Adrenal gland (tissue), 12 donors: ENCODE data around the gene NTHL1. TPM values are rescaled to one million over a fixed set of nuclear protein-coding genes. Genes with fewer than 3 reads are reported as not detected.

Experiments used
- DNase-seq, 7 donors: peaks; one replicate each; pipeline ENCODE4 v3.0.0-alpha.2; 2019 to 2020
- H3K27ac ChIP-seq, 5 donors: fragments of 200-600 bp; sonication (generic) in 4 of 5; 1 replicate in 3 of 5; 2 replicates in 2 of 5; pipeline versions ENCODE4 v1.5.1 to v1.8.0; 2016 to 2020; ENCODE audit warnings: mild to moderate bottlenecking in 1 of 5
- H3K27me3 ChIP-seq: fragments of 200-600 bp; 2 replicates; pipeline ENCODE4 v1.8.0; 2021
- H3K36me3 ChIP-seq, 2 donors: fragments of 200-600 bp; replicated peaks in 1 of 2; 1 replicate in 1 of 2; 2 replicates in 1 of 2; pipeline versions ENCODE4 v1.5.1 to v1.8.0; 2018 to 2022
- H3K4me1 ChIP-seq, 2 donors: fragments of 200-600 bp; replicated peaks in 1 of 2; 1 replicate in 1 of 2; 2 replicates in 1 of 2; pipeline versions ENCODE4 v1.5.1 to v1.8.0; 2018 to 2021
- H3K4me3 ChIP-seq, 4 donors: fragments of 200-600 bp; sonication (generic) in 3 of 4; one replicate each; pipeline ENCODE4 v1.5.1; 2016 to 2018
- H3K9me3 ChIP-seq, 3 donors: fragments of 200-600 bp; sonication (generic) in 1 of 3; replicated peaks in 1 of 3; 1 replicate in 2 of 3; 2 replicates in 1 of 3; pipeline versions ENCODE4 v1.5.1 to v1.8.0; 2016 to 2021
- POLR2A ChIP-seq, 2 donors: fragments of 450-650 bp; IDR thresholded peaks; one replicate each; pipeline ENCODE4 v1.6.1; 2017; ENCODE audit warnings: antibody characterized with exemption in 2 of 2, mild to moderate bottlenecking in 2 of 2, moderate library complexity in 1 of 2
- WGBS, 4 donors: extraction: QIAGEN DNeasy Blood & Tissue Kit in 2 of 4; methylation state at CpG; one replicate each; pipeline versions ENCODE4 v1.1.5 to v1.1.7; 2013 to 2017; 5-methylcytosine and 5-hydroxymethylcytosine counted together
- intact Hi-C, 2 donors: fragments of 100-400 bp; cut with DNase I; formaldehyde crosslinking; loops; one replicate each; pipeline versions ENCODE4 v1.14.1 to v1.15.0; 2022 to 2023
- polyA plus RNA-seq, 3 donors: library from polyadenylated mRNA; stranded (reverse); fragments of 200-250 nt in 2 of 3; fragments of 350-450 nt in 1 of 3; fragmentation: Illumina TruSeq in 1 of 3; extraction: RNeasy Lipid Tissue Mini Kit (QIAGEN cat#74804) in 1 of 3; gene quantifications; one replicate each; pipeline ENCODE4 v1.2.3, GENCODE V29; 2013 to 2014
- total RNA-seq, 9 donors: library from RNA; depleted of rRNA in 4 of 9; stranded (reverse); fragments of >200 nt in 4 of 9; fragments of 120-200 nt in 1 of 9; fragmentation: NEBNext Ultra II Directional in 1 of 9; extraction: Animal tissue kit (Norgen Biotek cat#: 25700) in 1 of 9; gene quantifications; one replicate each; pipeline versions ENCODE4 v1.1.0 to v1.2.4, GENCODE V29; 2013 to 2023
- TF ChIP-seq, protein P1 (sequence below), 6 experiments: fragments of 450-650 bp in 4 of 6; fragments of 200-600 bp in 2 of 6; sonication (generic) in 1 of 6; IDR thresholded peaks; 1 replicate in 5 of 6; 2 replicates in 1 of 6; pipeline versions ENCODE4 v1.5.1 to v1.8.0; 2016 to 2021; ENCODE audit warnings: antibody characterized with exemption in 6 of 6, mild to moderate bottlenecking in 2 of 6, moderate library complexity in 1 of 6
- donor health status: healthy with polysubstance abuse.
- donor health status: Bipolar disorder and iron deficiency.
- donor health status: DM: yes; HTN: yes; CAD: no.
- donor health status: DM: no; HTN: no; CAD: no.
- donor health status: DM: no; HTN: no; CAD: no.
- donor health status: DM: yes; HTN: yes; CAD: no.

The NTHL1 gene
- total and polyA plus RNA-seq, 12 donors, result 1.5 to 36.6 (median 17.2) TPM

DNA sequence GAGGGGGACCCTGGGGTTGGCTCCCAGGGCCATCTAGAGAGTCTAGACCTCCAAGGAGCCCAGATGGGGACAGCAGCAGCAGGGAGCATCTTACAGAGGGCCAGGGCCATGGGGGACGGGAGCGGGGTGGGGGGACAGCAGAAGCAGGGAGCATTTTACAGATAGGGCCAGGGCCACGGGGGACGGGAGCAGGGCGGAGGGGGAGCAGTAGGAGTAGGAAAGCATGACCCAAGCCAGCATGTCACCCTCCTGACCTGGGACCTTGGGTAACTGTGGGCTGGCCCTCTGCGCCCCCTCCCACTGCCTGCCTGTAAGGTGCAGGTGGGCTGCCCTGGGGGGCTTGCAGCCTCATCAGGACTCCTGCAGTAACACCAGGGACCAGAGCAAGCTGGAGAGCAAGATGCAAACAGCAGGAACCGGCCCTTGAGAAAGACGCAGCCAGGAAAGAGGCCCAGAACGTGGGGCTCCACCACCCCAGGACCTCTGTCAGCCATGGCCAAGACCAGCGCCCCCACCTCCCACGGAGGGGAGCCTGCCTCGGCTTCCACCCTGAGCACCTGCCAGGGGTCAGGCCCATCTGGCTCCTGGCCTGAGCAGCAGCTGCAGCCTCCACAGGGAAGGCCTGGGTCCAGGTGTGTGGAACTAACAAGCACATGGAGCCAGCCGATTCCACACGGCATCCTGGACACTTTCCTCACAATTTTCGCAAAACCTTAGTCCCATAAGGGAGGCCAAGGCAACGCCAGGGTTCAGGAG lies 40.4 kb downstream of the NTHL1 start:
- H3K9me3 ChIP-seq, result no peaks in the 10 kb centered on the region
- intact Hi-C loops, result loop anchor here in 1 of 2 donors (5.0 kb wide), 1 partner anchor 145 kb away; no protein-coding TSS in a partner anchor
- WGBS, 4 donors, result 54 to 88% (median 78%) methylated on average over 7 to 16 of the region's 16 CpGs
- TF ChIP-seq, protein P1, sequence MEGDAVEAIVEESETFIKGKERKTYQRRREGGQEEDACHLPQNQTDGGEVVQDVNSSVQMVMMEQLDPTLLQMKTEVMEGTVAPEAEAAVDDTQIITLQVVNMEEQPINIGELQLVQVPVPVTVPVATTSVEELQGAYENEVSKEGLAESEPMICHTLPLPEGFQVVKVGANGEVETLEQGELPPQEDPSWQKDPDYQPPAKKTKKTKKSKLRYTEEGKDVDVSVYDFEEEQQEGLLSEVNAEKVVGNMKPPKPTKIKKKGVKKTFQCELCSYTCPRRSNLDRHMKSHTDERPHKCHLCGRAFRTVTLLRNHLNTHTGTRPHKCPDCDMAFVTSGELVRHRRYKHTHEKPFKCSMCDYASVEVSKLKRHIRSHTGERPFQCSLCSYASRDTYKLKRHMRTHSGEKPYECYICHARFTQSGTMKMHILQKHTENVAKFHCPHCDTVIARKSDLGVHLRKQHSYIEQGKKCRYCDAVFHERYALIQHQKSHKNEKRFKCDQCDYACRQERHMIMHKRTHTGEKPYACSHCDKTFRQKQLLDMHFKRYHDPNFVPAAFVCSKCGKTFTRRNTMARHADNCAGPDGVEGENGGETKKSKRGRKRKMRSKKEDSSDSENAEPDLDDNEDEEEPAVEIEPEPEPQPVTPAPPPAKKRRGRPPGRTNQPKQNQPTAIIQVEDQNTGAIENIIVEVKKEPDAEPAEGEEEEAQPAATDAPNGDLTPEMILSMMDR (IDR thresholded peaks at IDR 0.05), result no peak
- TF ChIP-seq POLR2A (IDR thresholded peaks at IDR 0.05), result no peak
- peaks cover 0 to 12% of the 10 kb centered on the region in 2 donors for H3K36me3 ChIP-seq
- DNase-seq, result no peak
- no peak overlapping the region for H3K27ac ChIP-seq
- H3K27me3 ChIP-seq, result no peaks in the 10 kb centered on the region
- no peak overlapping the region for H3K4me3 ChIP-seq
- peaks cover 24 to 49% of the 10 kb centered on the region in 2 donors for H3K4me1 ChIP-seq

DNA sequence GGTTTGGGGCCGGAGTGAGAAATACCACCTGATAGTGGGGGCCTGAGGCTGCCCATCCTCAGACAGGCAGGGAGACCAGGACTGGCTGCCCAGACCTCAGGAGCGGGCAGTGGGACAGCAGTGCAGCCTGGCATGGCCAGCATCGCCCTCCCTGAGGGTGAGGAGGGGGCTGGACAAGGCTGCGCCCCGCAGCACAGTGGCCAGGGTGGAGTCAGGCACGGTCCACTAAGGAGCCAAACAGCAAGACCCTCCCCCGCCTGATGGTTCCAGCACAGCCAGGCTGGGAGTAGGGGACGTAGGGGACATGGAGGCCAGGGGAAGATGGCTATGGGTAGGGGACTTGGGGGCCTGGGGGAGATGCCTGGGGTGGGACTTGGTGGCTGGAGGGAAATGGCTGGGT lies 41.3 kb downstream of the NTHL1 start:
- H3K9me3 ChIP-seq, result no peaks in the 10 kb centered on the region
- no peak for DNase-seq
- peaks cover 24 to 49% of the 10 kb centered on the region in 2 donors for H3K4me1 ChIP-seq
- H3K4me3 ChIP-seq, result no peak overlapping the region
- peaks cover 0 to 22% of the 10 kb centered on the region in 2 donors for H3K36me3 ChIP-seq
- intact Hi-C loops, result loop anchor here in 1 of 2 donors (5.0 kb wide), 1 partner anchor 146 kb away; no protein-coding TSS in a partner anchor
- no peak overlapping the region for H3K27ac ChIP-seq
- WGBS, 4 donors, result 84 to 97% (median 89%) methylated on average over 4 to 8 of the region's 8 CpGs
- TF ChIP-seq POLR2A (IDR thresholded peaks at IDR 0.05), result no peak
- TF ChIP-seq, protein P1 (IDR thresholded peaks at IDR 0.05), result no peak
- H3K27me3 ChIP-seq, result no peaks in the 10 kb centered on the region

DNA sequence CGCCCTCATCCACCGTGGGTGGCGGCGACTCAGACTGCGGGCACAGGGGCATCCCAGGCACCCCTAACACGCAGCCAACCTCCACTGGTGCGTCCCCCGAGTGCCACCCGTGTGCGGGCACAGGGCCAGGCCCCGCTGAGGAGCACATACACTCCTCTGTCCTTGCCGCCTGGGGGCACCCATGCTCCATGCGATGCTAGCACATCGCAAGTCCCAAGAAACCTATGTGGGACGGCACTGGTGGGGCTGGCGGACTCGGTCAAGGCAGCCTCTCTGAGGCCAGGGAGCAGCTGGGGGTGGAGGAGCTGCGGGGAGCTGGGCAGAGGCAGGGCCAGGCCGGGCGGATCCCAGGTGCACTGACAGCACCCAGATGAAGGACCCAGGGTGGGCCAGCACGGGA lies 42.0 kb downstream of the NTHL1 start:
- Histone ChIP-seq H3K9me3 (no peaks in the 10 kb centered on the region), H3K36me3 (peaks cover 0 to 28% of the 10 kb centered on the region in 2 donors), H3K27me3 (no peaks in the 10 kb centered on the region), H3K27ac (no peak overlapping the region), H3K4me3 (no peak overlapping the region), H3K4me1 (peaks cover 24 to 48% of the 10 kb centered on the region in 2 donors)
- intact Hi-C loops, result loop anchor here in 1 of 2 donors (5.0 kb wide), 1 partner anchor 147 kb away; no protein-coding TSS in a partner anchor
- TF ChIP-seq POLR2A (IDR thresholded peaks at IDR 0.05), result no peak
- TF ChIP-seq, protein P1 (IDR thresholded peaks at IDR 0.05), result no peak
- WGBS, 4 donors, result 50 to 63% (median 55%) methylated on average over 10 to 21 of the region's 21 CpGs
- no peak for DNase-seq

DNA sequence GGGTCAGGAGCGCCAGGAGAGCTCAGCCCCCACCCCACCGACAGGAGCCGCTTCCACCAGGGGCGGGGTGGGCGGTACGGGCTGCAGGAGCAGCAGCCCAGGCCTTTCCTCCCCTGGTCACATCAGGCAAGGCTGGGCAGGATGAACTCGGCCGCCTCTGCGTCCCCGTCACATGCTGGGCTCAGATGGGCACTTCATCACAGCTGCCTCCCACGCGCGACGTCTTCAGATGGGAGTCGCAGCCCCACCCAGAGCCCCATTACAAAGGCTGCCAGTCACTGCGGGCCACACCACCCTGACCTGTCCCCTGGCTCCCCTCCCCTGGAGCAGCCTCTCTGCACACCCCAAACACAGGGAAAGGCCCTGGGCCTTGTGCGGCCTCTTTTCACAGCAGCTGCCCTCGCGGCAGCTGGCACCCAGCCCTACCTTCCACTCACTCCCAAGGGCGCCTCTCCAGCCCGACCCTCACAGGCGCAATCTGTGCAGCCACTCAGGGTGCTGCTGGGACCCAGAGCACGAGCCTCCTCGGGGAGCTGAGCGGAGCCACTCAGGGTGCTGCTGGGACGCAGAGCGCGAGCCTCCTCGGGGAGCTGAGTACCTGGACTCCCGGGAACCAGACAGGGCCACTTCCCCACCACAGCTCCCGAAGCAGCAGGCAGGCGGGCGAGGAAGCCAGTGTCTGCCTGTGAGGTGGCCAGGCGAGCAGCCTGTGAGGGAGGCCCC lies 42.7 kb downstream of the NTHL1 start:
- Histone ChIP-seq H3K27ac (no peak overlapping the region), H3K9me3 (no peaks in the 10 kb centered on the region), H3K27me3 (no peaks in the 10 kb centered on the region), H3K4me1 (peaks cover 18 to 42% of the 10 kb centered on the region in 2 donors), H3K36me3 (peaks cover 0 to 35% of the 10 kb centered on the region in 2 donors), H3K4me3 (no peak overlapping the region)
- TF ChIP-seq POLR2A (IDR thresholded peaks at IDR 0.05), result no peak
- TF ChIP-seq, protein P1 (IDR thresholded peaks at IDR 0.05), result no peak
- WGBS, 4 donors, result 67 to 74% (median 74%) methylated on average over 15 to 34 of the region's 34 CpGs
- intact Hi-C loops, result loop anchor here in 1 of 2 donors (5.0 kb wide), 1 partner anchor 147 kb away; no protein-coding TSS in a partner anchor
- no peak for DNase-seq
